GM23338 (cell line): Measurements from ENCODE around the gene RNF157. TPM values are rescaled to one million over a fixed set of nuclear protein-coding genes. Genes with fewer than 3 reads are reported as not detected.

Experiments
- CREB1 ChIP-seq: fragments of 250-450 bp; sonication (Bioruptor Pico); IDR thresholded peaks from 2 replicates; pipeline ENCODE4 v1.5.0; 2020; ENCODE audit warnings: low read depth, mild to moderate bottlenecking, moderate library complexity
- ETS1 ChIP-seq: IDR thresholded peaks from 2 replicates; pipeline ENCODE4 v1.6.1; 2016; ENCODE audit warnings: antibody characterized with exemption
- EZH2 ChIP-seq: fragments of 200-600 bp; sonication (generic); IDR thresholded peaks from one replicate; pipeline ENCODE4 v1.8.0; 2017; ENCODE audit warnings: antibody characterized with exemption, mild to moderate bottlenecking, low read depth; ENCODE audit not compliant: unreplicated experiment
- NANOG ChIP-seq: IDR thresholded peaks from 2 replicates; pipeline ENCODE4 v1.6.1; 2016; ENCODE audit warnings: antibody characterized with exemption, borderline replicate concordance
- POLR2AphosphoS5 ChIP-seq: IDR thresholded peaks from 2 replicates; pipeline ENCODE4 v1.6.1; 2016; ENCODE audit warnings: antibody characterized with exemption, low read depth
- REST ChIP-seq: IDR thresholded peaks from one replicate; pipeline ENCODE4 v1.6.1; 2018; ENCODE audit warnings: antibody characterized with exemption; ENCODE audit not compliant: unreplicated experiment
- ZNF114 ChIP-seq: fragments of 250-450 bp; sonication (Bioruptor Pico); IDR thresholded peaks from 2 replicates; pipeline ENCODE4 v1.5.0; 2020; ENCODE audit warnings: mild to moderate bottlenecking, moderate library complexity
- ZNF331 ChIP-seq: fragments of 250-450 bp; sonication (Bioruptor Pico); IDR thresholded peaks from 2 replicates; pipeline ENCODE4 v1.5.0; 2020; ENCODE audit warnings: low read depth, mild to moderate bottlenecking, moderate library complexity
- ZNF462 ChIP-seq: fragments of 250-450 bp; sonication (Bioruptor Pico); IDR thresholded peaks from 2 replicates; pipeline ENCODE4 v1.5.0; 2020; ENCODE audit warnings: mild to moderate bottlenecking, moderate library complexity
- polyA plus RNA-seq: library from polyadenylated mRNA; unstranded; fragments of >200 nt; fragmentation: Nextera tagmentation; extraction: Ambion mirVana; gene quantifications from 2 replicates; pipeline ENCODE4 v1.2.1, GENCODE V29; 2016
- total RNA-seq: library from RNA; depleted of rRNA; stranded (reverse); fragments of >200 nt; shearing (Covaris generic); gene quantifications from 2 replicates; pipeline ENCODE4 v1.2.3, GENCODE V29; 2014

The RNF157 gene
- total and polyA plus RNA-seq, 2 experiments from 2014 or later = 7.8 to 11.7 TPM

GRCh38 chr17:76243826-76244679, 3.8 kb upstream of the RNF157 start (continued):
- TF ChIP-seq ZNF462 (CRISPR knock-in tag) = no peak
- no peak for TF ChIP-seq POLR2AphosphoS5
- no peak for TF ChIP-seq ZNF331 (CRISPR knock-in tag)
- TF ChIP-seq CREB1 (CRISPR knock-in tag) = no peak
- TF ChIP-seq NANOG = no peak
- TF ChIP-seq ZNF114 (CRISPR knock-in tag) = no peak
- TF ChIP-seq EZH2 = no peak
- TF ChIP-seq REST = no peak
- no peak for TF ChIP-seq ETS1
